Gastroesophageal sphincter (tissue), 3 donors: Measurements from ENCODE around the gene PPFIBP1.

Experiments used
- CTCF ChIP-seq, 4 experiments: fragments of 200-600 bp in 2 of 4; fragments of 450-650 bp in 2 of 4; sonication (generic) in 1 of 4; IDR thresholded peaks; one replicate each; pipeline ENCODE4 v1.5.1; 2017 to 2019; ENCODE audit warnings: antibody characterized with exemption in 4 of 4, mild to moderate bottlenecking in 2 of 4, moderate library complexity in 2 of 4
- EP300 ChIP-seq: sonication (generic); formaldehyde crosslinking; IDR thresholded peaks from one replicate; pipeline ENCODE4 v1.6.1; 2017; ENCODE audit warnings: antibody characterized with exemption, mild to moderate bottlenecking
- POLR2AphosphoS5 ChIP-seq: sonication (generic); formaldehyde crosslinking; IDR thresholded peaks from one replicate; pipeline ENCODE4 v1.6.1; 2017; ENCODE audit warnings: antibody characterized with exemption

- TF ChIP-seq CTCF (IDR thresholded peaks at IDR 0.05) (no peak), EP300 (no peak), POLR2AphosphoS5 (no peak)
These were observed 156.6 kb downstream of the PPFIBP1 start for GRCh38 chr12:27680619-27681018.
